ENCODE measurements around the gene RNU1-3.
"Not testable (repeated sequence)": the region's sequence is repeated elsewhere in the genome, so short reads cannot be mapped to it uniquely, and the experiment has no call there.

GRCh38 chr1:16687132-16687800 lies 20.5 kb upstream of the RNU1-3 start:
- not testable (repeated sequence) for TF ChIP-seq POLR2A (IDR thresholded peaks at IDR 0.05; ENCODE audit: borderline replicate concordance, extremely low read depth, insufficient read depth, insufficient read length); ZFX (IDR thresholded peaks at IDR 0.05); POLR2AphosphoS5 (IDR thresholded peaks at IDR 0.05; ENCODE audit: low read depth, low read length); CTCF (IDR thresholded peaks at IDR 0.05 in 2 of 3, conservative IDR thresholded peaks at IDR 0.05 in 1 of 3; ENCODE audit: borderline replicate concordance in 1 of 3, insufficient read depth in 1 of 3, low read depth in 2 of 3, low read length in 2 of 3); ZNF274 (IDR thresholded peaks at IDR 0.05; ENCODE audit: low read depth, low read length); EZH2phosphoT487 (IDR thresholded peaks at IDR 0.05; ENCODE audit: borderline replicate concordance); EZH2 (IDR thresholded peaks at IDR 0.05); RAD21 (IDR thresholded peaks at IDR 0.05; ENCODE audit: low read depth); SP1 (IDR thresholded peaks at IDR 0.05; ENCODE audit: low read depth); ZBTB33 (IDR thresholded peaks at IDR 0.05; ENCODE audit: extremely low read depth, insufficient replicate concordance, low read length); SRF (IDR thresholded peaks at IDR 0.05; ENCODE audit: low read depth)
- TF ChIP-seq, protein P1, sequence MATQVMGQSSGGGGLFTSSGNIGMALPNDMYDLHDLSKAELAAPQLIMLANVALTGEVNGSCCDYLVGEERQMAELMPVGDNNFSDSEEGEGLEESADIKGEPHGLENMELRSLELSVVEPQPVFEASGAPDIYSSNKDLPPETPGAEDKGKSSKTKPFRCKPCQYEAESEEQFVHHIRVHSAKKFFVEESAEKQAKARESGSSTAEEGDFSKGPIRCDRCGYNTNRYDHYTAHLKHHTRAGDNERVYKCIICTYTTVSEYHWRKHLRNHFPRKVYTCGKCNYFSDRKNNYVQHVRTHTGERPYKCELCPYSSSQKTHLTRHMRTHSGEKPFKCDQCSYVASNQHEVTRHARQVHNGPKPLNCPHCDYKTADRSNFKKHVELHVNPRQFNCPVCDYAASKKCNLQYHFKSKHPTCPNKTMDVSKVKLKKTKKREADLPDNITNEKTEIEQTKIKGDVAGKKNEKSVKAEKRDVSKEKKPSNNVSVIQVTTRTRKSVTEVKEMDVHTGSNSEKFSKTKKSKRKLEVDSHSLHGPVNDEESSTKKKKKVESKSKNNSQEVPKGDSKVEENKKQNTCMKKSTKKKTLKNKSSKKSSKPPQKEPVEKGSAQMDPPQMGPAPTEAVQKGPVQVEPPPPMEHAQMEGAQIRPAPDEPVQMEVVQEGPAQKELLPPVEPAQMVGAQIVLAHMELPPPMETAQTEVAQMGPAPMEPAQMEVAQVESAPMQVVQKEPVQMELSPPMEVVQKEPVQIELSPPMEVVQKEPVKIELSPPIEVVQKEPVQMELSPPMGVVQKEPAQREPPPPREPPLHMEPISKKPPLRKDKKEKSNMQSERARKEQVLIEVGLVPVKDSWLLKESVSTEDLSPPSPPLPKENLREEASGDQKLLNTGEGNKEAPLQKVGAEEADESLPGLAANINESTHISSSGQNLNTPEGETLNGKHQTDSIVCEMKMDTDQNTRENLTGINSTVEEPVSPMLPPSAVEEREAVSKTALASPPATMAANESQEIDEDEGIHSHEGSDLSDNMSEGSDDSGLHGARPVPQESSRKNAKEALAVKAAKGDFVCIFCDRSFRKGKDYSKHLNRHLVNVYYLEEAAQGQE (IDR thresholded peaks at IDR 0.05; ENCODE audit: low read depth): not testable (repeated sequence)
- TF ChIP-seq, protein P2, sequence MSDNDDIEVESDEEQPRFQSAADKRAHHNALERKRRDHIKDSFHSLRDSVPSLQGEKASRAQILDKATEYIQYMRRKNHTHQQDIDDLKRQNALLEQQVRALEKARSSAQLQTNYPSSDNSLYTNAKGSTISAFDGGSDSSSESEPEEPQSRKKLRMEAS (IDR thresholded peaks at IDR 0.05): not testable (repeated sequence)

Measured in HCT116 (cell line).